GM23248 (cell line): ENCODE data around the gene OPRM1.
"Not testable (repeated sequence)": the region's sequence is repeated elsewhere in the genome, so short reads cannot be mapped to it uniquely, and the experiment has no call there.

ENCODE experiments used
- EZH2 ChIP-seq: fragments of 200-600 bp; sonication (generic); IDR thresholded peaks from 2 replicates; pipeline ENCODE4 v1.6.1; 2018; ENCODE audit warnings: antibody characterized with exemption, mild to moderate bottlenecking; ENCODE audit not compliant: insufficient read depth, poor library complexity, severe bottlenecking
- EZH2phosphoT487 ChIP-seq: fragments of 200-600 bp; sonication (generic); IDR thresholded peaks from 2 replicates; pipeline ENCODE4 v1.6.1; 2018; ENCODE audit warnings: antibody characterized with exemption, moderate library complexity, mild to moderate bottlenecking, low read depth; ENCODE audit not compliant: insufficient read depth

- not testable (repeated sequence) for TF ChIP-seq EZH2, EZH2phosphoT487
Measured at GRCh38 chr6:154201688-154202087, 162.6 kb downstream of the OPRM1 start.
